Measurements from ENCODE around the gene IL1RAPL1. TPM values are rescaled to one million over a fixed set of nuclear protein-coding genes. Genes with fewer than 3 reads are reported as not detected.
A peak's percentile ranks its signal among the peaks of the same experiment; 100 is the strongest.

Gene IL1RAPL1
- total RNA-seq, 1 donor: under 0.01 TPM

DNA sequence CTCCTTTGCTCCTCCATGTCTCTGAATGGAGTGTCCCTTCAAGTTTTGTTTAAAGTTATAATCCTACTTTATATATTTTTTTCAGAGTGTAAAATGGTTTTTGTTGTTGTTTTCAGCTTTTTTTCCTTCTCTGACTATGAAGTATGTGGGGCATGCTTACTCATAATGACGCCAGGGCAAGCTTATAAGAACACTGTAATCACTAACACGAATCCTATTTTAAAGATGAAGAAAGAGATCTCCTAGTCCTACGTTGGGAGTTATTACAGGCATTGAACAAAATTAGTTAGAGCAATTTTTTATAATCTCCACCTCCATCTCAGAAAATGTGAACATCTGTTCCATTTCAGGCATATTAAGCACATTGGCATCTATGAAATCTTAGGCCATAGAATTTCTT is 1360.0 kb downstream of the IL1RAPL1 start:
- DNase-seq (ENCODE audit: low read depth in 2 of 3, low spot score in 2 of 3): no peak

DNA sequence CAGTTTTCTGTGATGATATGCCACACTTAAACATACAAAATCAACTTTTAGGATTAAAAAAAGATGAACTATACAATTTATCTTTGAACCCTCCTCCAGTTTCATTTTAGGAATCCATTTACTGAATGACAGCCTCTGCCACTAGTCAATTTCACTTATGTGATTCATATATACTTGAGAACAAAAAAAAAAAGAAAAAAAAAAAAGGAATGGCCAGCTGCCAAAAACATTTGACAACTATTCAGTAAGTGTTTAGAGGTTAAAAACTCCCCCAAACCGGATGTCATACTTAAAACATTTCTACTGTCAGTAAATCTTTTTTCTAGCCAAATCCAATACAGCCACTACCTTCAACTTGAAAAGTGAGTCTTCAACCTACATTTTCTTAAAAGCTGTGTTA is 1361.4 kb downstream of the IL1RAPL1 start:
- DNase-seq (ENCODE audit: low read depth in 2 of 3, low spot score in 2 of 3): no peak

DNA sequence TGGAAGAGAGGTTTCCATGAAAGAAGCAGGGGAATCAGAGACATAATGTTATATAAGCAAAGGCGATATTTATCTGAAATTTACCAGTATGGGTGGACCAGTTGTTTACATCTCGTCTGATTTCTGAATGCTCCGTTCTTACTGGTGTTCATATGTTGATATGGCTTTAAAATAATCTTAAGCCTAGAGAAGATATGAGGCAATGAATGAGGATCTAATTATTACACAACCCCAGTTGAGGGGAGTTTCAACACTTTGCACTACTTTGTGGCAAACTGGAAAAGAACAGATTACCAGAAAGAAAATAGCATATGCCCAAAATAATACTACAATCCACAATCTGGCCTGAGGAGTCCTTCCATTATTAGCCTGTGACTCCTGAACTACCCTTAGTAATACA is 1364.8 kb downstream of the IL1RAPL1 start:
- DNase-seq (ENCODE audit: low read depth in 2 of 3, low spot score in 2 of 3): no peak

DNA sequence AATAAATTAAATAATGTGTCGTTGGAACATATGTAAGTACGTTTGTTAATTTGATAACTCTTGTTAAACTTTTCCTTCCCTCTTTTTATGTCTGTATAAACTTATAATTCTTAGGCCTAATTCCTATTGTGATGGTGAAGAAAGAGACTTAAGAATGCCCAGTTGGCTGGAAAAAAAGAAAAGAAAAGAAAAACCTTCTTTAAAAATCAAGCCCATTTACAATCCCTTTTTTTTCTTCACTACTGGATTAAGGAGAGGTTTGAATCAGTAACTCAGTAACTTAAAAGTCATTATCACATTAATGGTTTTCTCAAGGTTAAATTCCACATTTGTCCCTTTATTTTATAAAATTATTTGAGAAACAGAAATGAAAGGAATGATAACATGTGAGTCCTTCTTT is 1374.8 kb downstream of the IL1RAPL1 start:
- no peak for DNase-seq (ENCODE audit: low read depth in 2 of 3, low spot score in 2 of 3)

DNA sequence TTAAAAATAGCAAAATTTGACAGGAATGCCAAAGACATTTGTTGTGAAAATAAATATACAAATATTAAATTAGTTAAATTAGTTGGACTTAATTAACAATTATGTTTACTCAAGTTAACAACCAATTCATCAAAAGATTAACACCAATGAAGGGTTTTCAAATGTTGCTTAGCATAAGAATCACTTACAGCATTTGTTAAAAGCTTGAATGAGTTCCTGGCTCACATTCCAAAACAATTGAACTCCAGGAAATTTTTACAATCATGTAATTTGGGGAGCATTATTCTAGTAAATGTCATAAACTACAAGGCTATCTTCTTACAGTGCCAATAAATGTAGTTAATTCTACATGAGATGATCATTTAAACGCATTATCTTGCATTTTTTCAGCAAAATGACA is 1378.4 kb downstream of the IL1RAPL1 start:
- DNase-seq (ENCODE audit: low read depth in 2 of 3, low spot score in 2 of 3): no peak

DNA sequence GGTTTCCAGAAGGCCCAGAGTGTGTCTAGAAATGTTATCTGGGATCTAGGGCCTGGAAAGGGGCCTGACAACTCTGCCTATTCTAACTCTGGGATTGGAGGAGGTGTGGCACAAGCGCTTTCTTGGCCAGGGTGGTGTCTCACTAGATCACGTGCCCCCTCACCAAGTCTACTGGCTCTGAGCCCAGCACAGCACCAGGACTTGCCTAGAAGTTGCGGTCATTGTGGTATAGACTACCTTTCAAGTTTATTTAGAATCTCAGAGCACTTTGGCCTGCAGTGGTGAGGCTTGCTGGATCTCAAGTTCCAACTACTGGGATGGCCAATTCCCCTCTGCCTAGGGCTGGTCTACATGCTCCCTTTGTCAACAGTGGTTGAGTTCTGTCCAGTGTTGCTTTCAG is 1404.8 kb downstream of the IL1RAPL1 start:
- no peak for DNase-seq (ENCODE audit: low read depth in 2 of 3, low spot score in 2 of 3)

DNA sequence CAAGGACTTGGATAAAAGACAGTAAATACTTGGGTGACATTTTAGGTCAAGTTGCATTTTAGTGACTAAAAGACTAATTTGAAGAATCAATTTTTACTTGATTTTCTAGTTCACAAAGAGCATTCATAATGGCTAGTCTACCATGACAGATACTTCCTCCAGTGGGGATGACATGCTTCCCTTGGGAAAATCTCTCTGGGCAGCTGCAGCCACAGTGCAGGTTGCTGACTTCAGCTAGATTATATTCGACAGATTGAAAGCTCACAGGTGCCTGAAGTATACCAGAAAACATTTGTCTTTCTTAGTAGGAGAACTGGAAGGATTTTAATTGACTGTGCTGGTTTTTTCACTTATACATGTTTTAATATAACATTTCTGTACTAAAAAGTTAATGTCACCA is 1418.6 kb downstream of the IL1RAPL1 start:
- no peak for DNase-seq (ENCODE audit: low read depth in 2 of 3, low spot score in 2 of 3)

Small RNA genes lying within 50 kb of the gene (small RNA-seq; reads per million reads assigned to genes)
- gene MIR4666B (not detected), gene RF00284 (not detected), gene RNA5SP500 (0.74 reads per million, percentile 13 among the genes with 10 or more reads in this experiment)
